Trophoblast cell (in vitro differentiated cells and primary cell): ENCODE data around the gene CAPN9.
A peak's percentile ranks its signal among the peaks of the same experiment; 100 is the strongest.

Experiments
- DNase-seq, 2 donors: peaks; one replicate each; pipeline ENCODE4 v3.0.0-alpha.2; 2016
- H2AFZ ChIP-seq: 2 replicates; pipeline ENCODE4 v1.6.1; 2013; ENCODE audit warnings: low read length, moderate library complexity, mild to moderate bottlenecking; ENCODE audit not compliant: insufficient read depth, poor library complexity
- H2AK5ac ChIP-seq: 2 replicates; pipeline ENCODE4 v1.6.1; 2013; ENCODE audit warnings: mild to moderate bottlenecking, low read length
- H2BK120ac ChIP-seq: 2 replicates; pipeline ENCODE4 v1.6.1; 2013; ENCODE audit warnings: low read length, mild to moderate bottlenecking, moderate library complexity; ENCODE audit not compliant: insufficient read depth, poor library complexity
- H2BK12ac ChIP-seq: 2 replicates; pipeline ENCODE4 v1.6.1; 2013; ENCODE audit warnings: mild to moderate bottlenecking, low read length, moderate library complexity
- H2BK5ac ChIP-seq: 2 replicates; pipeline ENCODE4 v1.6.1; 2013; ENCODE audit warnings: low read length, low read depth, moderate library complexity, mild to moderate bottlenecking; ENCODE audit not compliant: poor library complexity
- H3K14ac ChIP-seq: 2 replicates; pipeline ENCODE4 v1.6.1; 2013; ENCODE audit warnings: mild to moderate bottlenecking, low read length
- H3K18ac ChIP-seq: 2 replicates; pipeline ENCODE4 v1.6.1; 2013; ENCODE audit warnings: mild to moderate bottlenecking, low read length
- H3K23ac ChIP-seq: 2 replicates; pipeline ENCODE4 v1.6.1; 2013; ENCODE audit warnings: low read length
- H3K27ac ChIP-seq: 2 replicates; pipeline ENCODE4 v1.5.1; 2013; ENCODE audit warnings: low read depth, mild to moderate bottlenecking, inconsistent platforms, low read length, moderate library complexity
- H3K27me3 ChIP-seq: 2 replicates; pipeline ENCODE4 v1.6.1; 2013; ENCODE audit warnings: inconsistent platforms, mild to moderate bottlenecking, low read length, moderate library complexity; ENCODE audit not compliant: insufficient read depth
- H3K36me3 ChIP-seq, 2 experiments: 1 replicate in 1 of 2; 2 replicates in 1 of 2; pipeline ENCODE4 v1.6.1; 2013; ENCODE audit warnings: low read length in 2 of 2, mild to moderate bottlenecking in 2 of 2, moderate library complexity in 1 of 2; ENCODE audit not compliant: insufficient read depth in 2 of 2, control insufficient read depth in 1 of 2
- H3K4ac ChIP-seq: 2 replicates; pipeline ENCODE4 v1.6.1; 2013; ENCODE audit warnings: low read depth, mild to moderate bottlenecking, low read length, moderate library complexity
- H3K4me1 ChIP-seq, 2 experiments: 1 replicate in 1 of 2; 2 replicates in 1 of 2; pipeline ENCODE4 v1.6.1; 2013; ENCODE audit warnings: low read length in 2 of 2, mild to moderate bottlenecking in 2 of 2, moderate library complexity in 1 of 2; ENCODE audit not compliant: insufficient read depth in 2 of 2, control insufficient read depth in 1 of 2
- H3K4me2 ChIP-seq: 2 replicates; pipeline ENCODE4 v1.6.1; 2013; ENCODE audit warnings: inconsistent platforms, mild to moderate bottlenecking, low read length, moderate library complexity
- H3K4me3 ChIP-seq: 2 replicates; pipeline ENCODE4 v1.5.1; 2013; ENCODE audit warnings: mild to moderate bottlenecking, low read depth, low read length, inconsistent platforms
- H3K79me1 ChIP-seq: one replicate; pipeline ENCODE4 v1.6.1; 2013; ENCODE audit warnings: low read length
- H3K79me2 ChIP-seq: 2 replicates; pipeline ENCODE4 v1.6.1; 2013; ENCODE audit warnings: low read length, mild to moderate bottlenecking; ENCODE audit not compliant: control insufficient read depth, insufficient read depth, poor library complexity
- H3K9ac ChIP-seq: 2 replicates; pipeline ENCODE4 v1.6.1; 2013; ENCODE audit warnings: mild to moderate bottlenecking, low read length
- H3K9me3 ChIP-seq: 2 replicates; pipeline ENCODE4 v1.6.1; 2013; ENCODE audit warnings: low read depth, mild to moderate bottlenecking, control low read depth, inconsistent platforms, low read length; ENCODE audit not compliant: insufficient read depth
- H4K12ac ChIP-seq: 2 replicates; pipeline ENCODE4 v1.6.1; 2013; ENCODE audit warnings: low read depth, mild to moderate bottlenecking, low read length, moderate library complexity
- H4K8ac ChIP-seq: 2 replicates; pipeline ENCODE4 v1.6.1; 2013; ENCODE audit warnings: low read depth, mild to moderate bottlenecking, low read length, moderate library complexity
- H4K91ac ChIP-seq: one replicate; pipeline ENCODE4 v1.6.1; 2013; ENCODE audit warnings: low read depth, mild to moderate bottlenecking, low read length, moderate library complexity
- WGBS: extraction: QIAGEN DNeasy Blood & Tissue Kit; methylation state at CpG from one replicate; pipeline ENCODE4 v1.1.7; 2013; ENCODE audit warnings: missing lambda C conversion rate; ENCODE audit not compliant: insufficient read length, insufficient coverage; ENCODE audit errors: extremely low coverage; 5-methylcytosine and 5-hydroxymethylcytosine counted together

Gene CAPN9

GRCh38 chr1:230750576-230750975, 3.4 kb downstream of the CAPN9 start:
- H4K91ac ChIP-seq = no peak overlapping the region
- H2BK5ac ChIP-seq = no peak overlapping the region
- no peak overlapping the region for H2AK5ac ChIP-seq
- peaks cover 3 to 13% of the 10 kb centered on the region in 2 experiments for H3K4me1 ChIP-seq
- H3K4ac ChIP-seq = no peak overlapping the region
- no peak overlapping the region for H2BK12ac ChIP-seq
- no peaks in the 10 kb centered on the region for H3K9me3 ChIP-seq
- H3K9ac ChIP-seq = no peak overlapping the region
- H3K4me3 ChIP-seq = no peak overlapping the region
- H3K4me2 ChIP-seq = no peak overlapping the region
- no peak overlapping the region for H3K14ac ChIP-seq
- no peak overlapping the region for H3K23ac ChIP-seq
- no peaks in the 10 kb centered on the region for H3K79me2 ChIP-seq
- H3K79me1 ChIP-seq = peaks cover 7% of the 10 kb centered on the region
- no peaks in the 10 kb centered on the region for H3K27me3 ChIP-seq
- H3K27ac ChIP-seq = no peak overlapping the region
- H4K8ac ChIP-seq = no peak overlapping the region
- WGBS = no CpG with 5 or more reads among the region's 5 CpGs
- H3K36me3 ChIP-seq = no peaks in the 10 kb centered on the region
- no peak overlapping the region for H3K18ac ChIP-seq
- no peak overlapping the region for H2AFZ ChIP-seq
- H2BK120ac ChIP-seq = no peak overlapping the region
- DNase-seq = no peak
- H4K12ac ChIP-seq = no peak overlapping the region

DNA sequence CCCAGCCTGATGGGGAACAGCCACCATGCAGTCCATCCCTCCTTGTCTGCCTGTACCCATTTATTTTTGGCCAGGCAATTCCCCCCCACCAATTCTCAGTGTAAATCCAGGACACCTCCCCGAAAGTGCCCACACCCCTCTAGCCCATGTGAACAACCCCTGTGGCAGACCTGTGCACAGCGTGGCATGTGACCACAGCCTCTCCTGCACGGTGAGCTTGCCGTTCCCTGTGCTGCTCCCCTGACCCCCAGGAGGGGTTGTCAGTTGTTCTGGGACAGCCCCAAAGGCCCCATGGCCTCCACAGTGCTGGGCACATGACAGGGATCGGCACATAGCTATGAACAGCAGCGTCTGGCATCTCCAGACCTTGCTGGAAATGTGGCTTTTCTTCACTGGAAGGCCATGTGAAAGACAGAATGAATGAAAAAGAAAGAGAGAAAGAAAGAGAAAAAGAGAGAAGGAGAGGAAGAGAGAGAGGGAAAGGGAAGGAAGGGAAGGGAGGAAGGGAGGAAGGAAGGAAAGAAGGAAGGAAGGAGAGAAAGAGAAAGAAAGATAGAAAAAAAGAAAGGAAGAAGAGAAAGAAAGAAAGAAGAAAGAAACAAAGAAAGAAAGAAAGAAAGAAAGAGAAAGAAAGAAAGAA, 3.9 kb downstream of the CAPN9 start:
- Histone ChIP-seq H3K27me3 (no peaks in the 10 kb centered on the region), H3K9me3 (no peaks in the 10 kb centered on the region)
- no CpG with 5 or more reads among the region's 6 CpGs for WGBS

GRCh38 chr1:230752407-230752806, 5.2 kb downstream of the CAPN9 start:
- no peak overlapping the region for H3K18ac ChIP-seq
- no peak overlapping the region for H2AK5ac ChIP-seq

More for the DNA sequence above, 3.9 kb downstream of the CAPN9 start:
- H3K18ac ChIP-seq = no peak overlapping the region
- no peak overlapping the region for H4K12ac ChIP-seq
- H2BK120ac ChIP-seq = no peak overlapping the region
- peaks cover 7% of the 10 kb centered on the region for H3K79me1 ChIP-seq
- H3K4me3 ChIP-seq = no peak overlapping the region
- H3K23ac ChIP-seq = peak overlapping the region; percentile 31
- no peak overlapping the region for H3K14ac ChIP-seq
- DNase-seq = no peak
- no peak overlapping the region for H3K9ac ChIP-seq
- H2BK5ac ChIP-seq = no peak overlapping the region
- H4K91ac ChIP-seq = peak overlapping the region; percentile 25
- peaks cover 3 to 13% of the 10 kb centered on the region in 2 experiments for H3K4me1 ChIP-seq
- no peaks in the 10 kb centered on the region for H3K36me3 ChIP-seq
- H3K27ac ChIP-seq = no peak overlapping the region
- no peaks in the 10 kb centered on the region for H3K79me2 ChIP-seq
- H2BK12ac ChIP-seq = peak overlapping the region; percentile 44
- H4K8ac ChIP-seq = no peak overlapping the region
- no peak overlapping the region for H2AK5ac ChIP-seq
- no peak overlapping the region for H2AFZ ChIP-seq
- H3K4ac ChIP-seq = no peak overlapping the region
- no peak overlapping the region for H3K4me2 ChIP-seq

DNA sequence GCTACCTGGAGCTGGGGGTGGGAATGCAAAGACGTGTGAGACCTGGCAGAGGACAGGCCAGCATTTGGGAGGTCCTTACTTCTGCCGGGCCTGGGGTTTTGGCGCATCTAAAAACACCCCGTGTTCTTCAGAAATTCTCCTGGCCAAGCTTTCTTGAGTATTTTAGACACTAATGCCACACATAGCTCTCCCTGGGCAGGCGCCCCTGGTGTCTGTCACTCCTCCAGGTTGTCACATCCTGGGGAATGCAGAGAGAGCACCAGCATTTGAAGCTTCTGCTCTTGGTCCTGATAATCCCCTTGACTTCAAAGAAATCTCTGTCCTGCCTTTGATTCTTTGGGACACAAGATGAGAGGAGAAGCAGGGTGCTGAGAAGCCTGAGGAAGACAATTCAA, 6.0 kb downstream of the CAPN9 start:
- Histone ChIP-seq H3K9me3 (no peaks in the 10 kb centered on the region), H4K91ac (peak overlapping the region; percentile 55), H3K14ac (peak overlapping the region; percentile 34), H3K9ac (peak overlapping the region; percentile 24), H3K36me3 (no peaks in the 10 kb centered on the region), H2BK12ac (peak overlapping the region; percentile 46), H3K23ac (no peak overlapping the region), H3K27ac (peak overlapping the region; percentile 84), H3K4ac (peak overlapping the region; percentile 1), H2AFZ (peak overlapping the region; percentile 68), H2BK120ac (peak overlapping the region; percentile 6), H3K27me3 (no peaks in the 10 kb centered on the region), H4K8ac (peak overlapping the region; percentile 38), H3K4me2 (peak overlapping the region; percentile 27), H3K18ac (peak overlapping the region; percentile 18), H3K79me1 (peaks cover 7% of the 10 kb centered on the region), H2BK5ac (peak overlapping the region; percentile 43), H3K4me1 (peaks cover 4 to 13% of the 10 kb centered on the region in 2 experiments), H4K12ac (no peak overlapping the region), H2AK5ac (peak overlapping the region; percentile 49), H3K4me3 (no peak overlapping the region), H3K79me2 (no peaks in the 10 kb centered on the region)
- DNase-seq = peak in 1 of 2 donors; percentile 13
- WGBS = no CpG with 5 or more reads among the region's 5 CpGs

More at GRCh38 chr1:230752407-230752806, 5.2 kb downstream of the CAPN9 start:
- no peak overlapping the region for H2BK12ac ChIP-seq
- H4K12ac ChIP-seq = no peak overlapping the region
- H3K23ac ChIP-seq = no peak overlapping the region
- H2BK5ac ChIP-seq = no peak overlapping the region
- H3K4me2 ChIP-seq = no peak overlapping the region
- no peaks in the 10 kb centered on the region for H3K79me2 ChIP-seq
- H4K8ac ChIP-seq = no peak overlapping the region
- no peak overlapping the region for H2AFZ ChIP-seq
- no peak overlapping the region for H2BK120ac ChIP-seq
- H3K4me1 ChIP-seq = peaks cover 3 to 13% of the 10 kb centered on the region in 2 experiments
- H3K9ac ChIP-seq = peak overlapping the region; percentile 29
- peaks cover 7% of the 10 kb centered on the region for H3K79me1 ChIP-seq
- H3K36me3 ChIP-seq = no peaks in the 10 kb centered on the region
- H3K9me3 ChIP-seq = no peaks in the 10 kb centered on the region
- no CpG with 5 or more reads among the region's 6 CpGs for WGBS
- H3K27me3 ChIP-seq = no peaks in the 10 kb centered on the region
- no peak overlapping the region for H3K4ac ChIP-seq
- H3K14ac ChIP-seq = no peak overlapping the region
- no peak overlapping the region for H3K4me3 ChIP-seq
- no peak for DNase-seq
- no peak overlapping the region for H3K27ac ChIP-seq
- H4K91ac ChIP-seq = no peak overlapping the region
